Activated T-cell treated with anti-CD3 and anti-CD28 coated beads, Interleukin-2, amount 50 U/mL, for 24 hours (primary cell): ENCODE data around the gene PTP4A1.
A peak's percentile ranks its signal among the peaks of the same experiment; 100 is the strongest.
"Not testable (repeated sequence)": the region's sequence is repeated elsewhere in the genome, so short reads cannot be mapped to it uniquely, and the experiment has no call there.

Experiments
- DNase-seq: peaks from one replicate; pipeline ENCODE4 v3.0.0-alpha.2; 2020
- H3K27ac Mint-ChIP-seq: 2 replicates; pipeline ENCODE4 v1.8.0; 2020; ENCODE audit warnings: mild to moderate bottlenecking, mixed read lengths
- H3K27me3 Mint-ChIP-seq: 2 replicates; pipeline ENCODE4 v1.8.0; 2020; ENCODE audit warnings: mixed read lengths
- H3K36me3 Mint-ChIP-seq: 2 replicates; pipeline ENCODE4 v1.8.0; 2020; ENCODE audit warnings: low read depth, mixed read lengths
- H3K4me1 Mint-ChIP-seq: 2 replicates; pipeline ENCODE4 v1.8.0; 2020; ENCODE audit warnings: low read depth, mixed read lengths
- H3K4me3 Mint-ChIP-seq: 2 replicates; pipeline ENCODE4 v1.8.0; 2020; ENCODE audit warnings: mild to moderate bottlenecking, moderate library complexity, mixed read lengths
- H3K9me3 Mint-ChIP-seq: 2 replicates; pipeline ENCODE4 v1.8.0; 2020; ENCODE audit warnings: mixed read lengths

The PTP4A1 gene

GRCh38 chr6:63584125-63584514 lies 11.8 kb downstream of the PTP4A1 start:
- H3K36me3 Mint-ChIP-seq: peaks cover 45% of the 10 kb centered on the region
- H3K4me1 Mint-ChIP-seq: no peaks in the 10 kb centered on the region
- no peak overlapping the region for H3K27ac Mint-ChIP-seq
- no peaks in the 10 kb centered on the region for H3K9me3 Mint-ChIP-seq
- H3K4me3 Mint-ChIP-seq: no peak overlapping the region
- no peaks in the 10 kb centered on the region for H3K27me3 Mint-ChIP-seq
- DNase-seq: no peak

GRCh38 chr6:63584566-63584965 lies 12.3 kb downstream of the PTP4A1 start:
- no peak overlapping the region for H3K27ac Mint-ChIP-seq
- peaks cover 41% of the 10 kb centered on the region for H3K36me3 Mint-ChIP-seq
- H3K9me3 Mint-ChIP-seq: no peaks in the 10 kb centered on the region
- H3K27me3 Mint-ChIP-seq: no peaks in the 10 kb centered on the region
- DNase-seq: no peak
- H3K4me1 Mint-ChIP-seq: no peaks in the 10 kb centered on the region
- no peak overlapping the region for H3K4me3 Mint-ChIP-seq

- not testable (repeated sequence) for H3K4me3 Mint-ChIP-seq, H3K4me1 Mint-ChIP-seq, H3K9me3 Mint-ChIP-seq, H3K27ac Mint-ChIP-seq, H3K27me3 Mint-ChIP-seq, DNase-seq
- H3K36me3 Mint-ChIP-seq: peaks cover 30% of the 10 kb centered on the region
Observed at GRCh38 chr6:63585652-63586051, 13.4 kb downstream of the PTP4A1 start.

- Mint-ChIP-seq H3K27me3 (peaks cover 3% of the 10 kb centered on the region), H3K4me1 (no peaks in the 10 kb centered on the region), H3K9me3 (no peaks in the 10 kb centered on the region), H3K36me3 (no peaks in the 10 kb centered on the region), H3K27ac (no peak overlapping the region), H3K4me3 (no peak overlapping the region)
- no peak for DNase-seq
Observed at GRCh38 chr6:63589952-63590411, 17.7 kb downstream of the PTP4A1 start.

GRCh38 chr6:63592886-63593285 lies 20.6 kb downstream of the PTP4A1 start:
- no peaks in the 10 kb centered on the region for H3K9me3 Mint-ChIP-seq
- peaks cover 9% of the 10 kb centered on the region for H3K27me3 Mint-ChIP-seq
- no peaks in the 10 kb centered on the region for H3K36me3 Mint-ChIP-seq
- peaks cover 3% of the 10 kb centered on the region for H3K4me1 Mint-ChIP-seq
- H3K4me3 Mint-ChIP-seq: no peak overlapping the region
- no peak overlapping the region for H3K27ac Mint-ChIP-seq
- no peak for DNase-seq

- Mint-ChIP-seq H3K27me3 (peaks cover 10% of the 10 kb centered on the region), H3K27ac (no peak overlapping the region), H3K36me3 (no peaks in the 10 kb centered on the region), H3K9me3 (no peaks in the 10 kb centered on the region), H3K4me1 (peaks cover 16% of the 10 kb centered on the region), H3K4me3 (peak overlapping the region; percentile 80)
- DNase-seq: no peak
Observed at GRCh38 chr6:63597141-63598048, 25.1 kb downstream of the PTP4A1 start.

GRCh38 chr6:63598049-63599036 lies 26.1 kb downstream of the PTP4A1 start:
- H3K36me3 Mint-ChIP-seq: no peaks in the 10 kb centered on the region
- peaks cover 10% of the 10 kb centered on the region for H3K27me3 Mint-ChIP-seq
- H3K4me1 Mint-ChIP-seq: peaks cover 16% of the 10 kb centered on the region
- H3K4me3 Mint-ChIP-seq: peak overlapping the region; percentile 80
- no peaks in the 10 kb centered on the region for H3K9me3 Mint-ChIP-seq
- peak overlapping the region; percentile 24 for H3K27ac Mint-ChIP-seq
- DNase-seq: peak; percentile 77

- Mint-ChIP-seq H3K4me1 (peaks cover 16% of the 10 kb centered on the region), H3K4me3 (peak overlapping the region; percentile 80), H3K9me3 (no peaks in the 10 kb centered on the region), H3K27me3 (peaks cover 10% of the 10 kb centered on the region), H3K36me3 (no peaks in the 10 kb centered on the region), H3K27ac (no peak overlapping the region)
- DNase-seq: no peak
Observed at GRCh38 chr6:63599243-63599642, 27.0 kb downstream of the PTP4A1 start.

GRCh38 chr6:63600136-63600535 lies 27.9 kb downstream of the PTP4A1 start:
- Mint-ChIP-seq H3K36me3 (no peaks in the 10 kb centered on the region), H3K4me3 (no peak overlapping the region), H3K9me3 (no peaks in the 10 kb centered on the region), H3K4me1 (peaks cover 16% of the 10 kb centered on the region), H3K27me3 (peaks cover 8% of the 10 kb centered on the region), H3K27ac (no peak overlapping the region)
- no peak for DNase-seq

- peaks cover 6% of the 10 kb centered on the region for H3K27me3 Mint-ChIP-seq
- H3K36me3 Mint-ChIP-seq: no peaks in the 10 kb centered on the region
- H3K27ac Mint-ChIP-seq: no peak overlapping the region
- no peaks in the 10 kb centered on the region for H3K9me3 Mint-ChIP-seq
- no peak for DNase-seq
- H3K4me1 Mint-ChIP-seq: no peaks in the 10 kb centered on the region
- no peak overlapping the region for H3K4me3 Mint-ChIP-seq
Observed at GRCh38 chr6:63609231-63609630, 37.0 kb downstream of the PTP4A1 start.

GRCh38 chr6:63610944-63611343 lies 38.7 kb downstream of the PTP4A1 start:
- Mint-ChIP-seq H3K27ac (no peak overlapping the region), H3K4me1 (no peaks in the 10 kb centered on the region), H3K4me3 (no peak overlapping the region), H3K27me3 (peaks cover 4% of the 10 kb centered on the region), H3K9me3 (no peaks in the 10 kb centered on the region), H3K36me3 (no peaks in the 10 kb centered on the region)
- no peak for DNase-seq

- Mint-ChIP-seq H3K27me3 (peaks cover 7% of the 10 kb centered on the region), H3K9me3 (no peaks in the 10 kb centered on the region)
Observed at GRCh38 chr6:63611560-63611959, 39.3 kb downstream of the PTP4A1 start.

GRCh38 chr6:63615590-63615989 lies 43.3 kb downstream of the PTP4A1 start:
- Mint-ChIP-seq H3K4me3 (no peak overlapping the region), H3K27me3 (peaks cover 18% of the 10 kb centered on the region), H3K36me3 (no peaks in the 10 kb centered on the region), H3K9me3 (no peaks in the 10 kb centered on the region), H3K27ac (no peak overlapping the region), H3K4me1 (no peaks in the 10 kb centered on the region)
- no peak for DNase-seq

More at GRCh38 chr6:63611560-63611959, 39.3 kb downstream of the PTP4A1 start:
- DNase-seq: no peak
- no peaks in the 10 kb centered on the region for H3K36me3 Mint-ChIP-seq
- no peak overlapping the region for H3K27ac Mint-ChIP-seq
- H3K4me1 Mint-ChIP-seq: no peaks in the 10 kb centered on the region
- H3K4me3 Mint-ChIP-seq: no peak overlapping the region
